ENCODE results near the gene ZMYND11.

Gene ZMYND11

DNA sequence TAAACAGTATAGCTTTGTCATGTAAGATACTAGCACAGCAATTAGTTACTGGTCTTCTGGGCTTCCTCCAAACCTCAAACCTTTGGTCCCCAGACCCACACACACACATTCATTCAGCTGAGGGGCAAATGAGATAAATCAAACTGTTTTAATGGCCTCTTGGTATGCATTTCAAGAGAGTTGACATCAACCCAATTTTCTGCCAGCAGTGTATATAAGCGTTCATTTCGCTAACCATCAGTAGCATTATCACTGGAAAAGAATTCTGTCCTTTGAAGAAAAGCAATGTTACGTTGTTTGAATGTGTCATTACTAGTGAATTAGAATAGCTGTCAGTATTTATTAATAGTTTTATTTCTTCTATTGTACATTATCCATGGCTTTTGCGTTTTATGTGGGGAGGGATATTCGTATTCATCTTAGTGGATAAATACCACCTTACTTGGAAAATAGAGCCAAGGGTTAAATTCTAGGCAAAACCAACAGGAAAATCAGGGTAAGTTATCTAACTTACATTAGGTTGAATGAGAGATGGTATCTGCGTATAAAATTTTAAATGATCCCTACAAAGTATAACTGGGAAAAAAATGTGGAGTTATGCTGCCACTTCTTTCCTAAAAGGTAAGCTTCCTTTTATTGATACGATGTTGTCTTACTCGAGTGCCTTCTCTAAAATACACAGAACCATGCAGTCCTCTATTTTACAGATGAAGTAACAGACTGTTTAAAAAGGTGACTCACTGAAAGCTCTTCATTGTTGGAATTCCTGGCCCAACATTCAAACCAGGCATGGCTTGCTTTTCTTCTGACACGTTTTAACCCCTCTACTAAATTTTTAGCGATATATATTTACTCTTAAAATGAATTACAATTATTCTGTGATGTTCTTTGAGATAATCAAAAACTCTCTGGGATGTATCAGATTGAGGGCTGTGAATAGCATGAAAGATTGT lies 2.0 kb upstream of the ZMYND11 start (continued):
- TF ChIP-seq ZSCAN16 (tag by site-specific recombination; IDR thresholded peaks at IDR 0.05) (no peak), ZNF157 (tag by site-specific recombination; IDR thresholded peaks at IDR 0.05) (no peak), ZNF514 (tag by site-specific recombination; IDR thresholded peaks at IDR 0.05) (no peak), ZBTB8A (tag by site-specific recombination; IDR thresholded peaks at IDR 0.05) (no peak), SP3 (tag by site-specific recombination; IDR thresholded peaks at IDR 0.05) (no peak), ZNF335 (tag by site-specific recombination; conservative IDR thresholded peaks at IDR 0.05) (peak; percentile 28; the same call in 1 of the 2 replicates), ZFP69B (tag by site-specific recombination; IDR thresholded peaks at IDR 0.05) (no peak), ZNF223 (tag by site-specific recombination; IDR thresholded peaks at IDR 0.05) (no peak)
- TF ChIP-seq, protein P1, sequence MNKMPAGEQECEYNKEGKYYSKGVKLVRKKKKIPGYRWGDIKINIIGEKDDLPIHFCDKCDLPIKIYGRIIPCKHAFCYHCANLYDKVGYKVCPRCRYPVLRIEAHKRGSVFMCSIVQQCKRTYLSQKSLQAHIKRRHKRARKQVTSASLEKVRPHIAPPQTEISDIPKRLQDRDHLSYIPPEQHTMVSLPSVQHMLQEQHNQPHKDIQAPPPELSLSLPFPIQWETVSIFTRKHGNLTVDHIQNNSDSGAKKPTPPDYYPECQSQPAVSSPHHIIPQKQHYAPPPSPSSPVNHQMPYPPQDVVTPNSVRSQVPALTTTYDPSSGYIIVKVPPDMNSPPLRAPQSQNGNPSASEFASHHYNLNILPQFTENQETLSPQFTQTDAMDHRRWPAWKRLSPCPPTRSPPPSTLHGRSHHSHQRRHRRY (tag by site-specific recombination; IDR thresholded peaks at IDR 0.05) = no peak
- TF ChIP-seq, protein P2, sequence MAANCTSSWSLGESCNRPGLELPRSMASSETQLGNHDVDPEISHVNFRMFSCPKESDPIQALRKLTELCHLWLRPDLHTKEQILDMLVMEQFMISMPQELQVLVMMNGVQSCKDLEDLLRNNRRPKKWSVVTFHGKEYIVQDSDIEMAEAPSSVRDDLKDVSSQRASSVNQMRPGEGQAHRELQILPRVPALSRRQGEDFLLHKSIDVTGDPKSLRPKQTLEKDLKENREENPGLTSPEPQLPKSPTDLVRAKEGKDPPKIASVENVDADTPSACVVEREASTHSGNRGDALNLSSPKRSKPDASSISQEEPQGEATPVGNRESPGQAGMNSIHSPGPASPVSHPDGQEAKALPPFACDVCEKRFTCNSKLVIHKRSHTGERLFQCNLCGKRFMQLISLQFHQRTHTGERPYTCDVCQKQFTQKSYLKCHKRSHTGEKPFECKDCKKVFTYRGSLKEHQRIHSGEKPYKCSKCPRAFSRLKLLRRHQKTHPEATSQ (tag by site-specific recombination; IDR thresholded peaks at IDR 0.05) = no peak

DNA sequence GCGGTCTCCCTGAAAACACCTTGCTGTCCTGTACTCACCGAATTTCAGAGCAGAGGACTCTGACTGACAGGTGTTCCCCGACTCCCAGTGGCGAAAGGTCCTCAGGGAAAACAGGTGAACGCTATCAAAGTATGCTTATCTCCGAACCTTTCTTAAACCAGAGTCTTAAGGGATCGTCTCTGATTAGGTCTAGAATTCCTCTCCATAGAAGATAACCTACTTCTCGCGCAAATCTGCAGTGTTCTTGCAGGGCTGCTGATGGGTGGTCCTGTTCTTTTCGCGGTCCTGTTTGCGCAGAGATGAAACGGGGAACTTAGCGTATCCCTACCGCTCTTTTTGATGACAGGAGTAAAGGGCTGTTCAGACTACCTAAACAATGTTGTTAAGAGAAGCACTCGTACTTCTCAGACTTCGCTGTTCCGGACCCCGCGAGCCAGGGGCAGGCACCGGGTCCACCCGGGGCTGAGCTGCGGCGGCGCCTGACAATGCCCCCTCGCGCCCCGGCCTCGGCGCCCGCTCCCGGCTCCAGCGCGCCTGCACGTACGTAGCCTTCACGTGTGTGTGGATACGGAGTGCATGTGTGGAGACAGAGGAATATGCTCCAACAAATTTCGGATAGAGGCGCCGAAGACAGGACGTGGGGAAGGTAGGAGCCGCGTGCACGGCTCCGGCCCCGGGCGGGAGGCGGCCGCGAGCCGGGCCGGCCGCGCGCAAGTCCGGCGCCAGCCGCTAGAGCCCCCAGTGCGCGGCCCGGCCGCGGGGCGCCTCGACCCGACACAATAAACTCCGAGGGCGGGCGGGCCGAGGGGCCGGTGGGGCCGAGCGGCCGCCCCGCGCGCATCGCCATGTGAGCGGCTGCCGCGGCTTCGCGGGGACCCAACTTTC lies 766 bp upstream of the ZMYND11 start:
- no peaks in the 10 kb centered on the region for H3K36me3 ChIP-seq (ENCODE audit: control insufficient read depth in 2 of 2, insufficient read depth in 1 of 2, low read length in 2 of 2)
- H3K4me1 ChIP-seq (ENCODE audit: control insufficient read depth, insufficient read depth, low read length) = peaks cover 22% of the 10 kb centered on the region
- H3K4me3 ChIP-seq (ENCODE audit: low read depth, low read length) = peak overlapping the region; percentile 76
- no peaks in the 10 kb centered on the region for H3K9me3 ChIP-seq (ENCODE audit: control insufficient read depth, insufficient read depth, low read depth, low read length)
- CTCF ChIA-PET = no interaction called here
- POLR2A ChIA-PET = no interaction called here
- H3K27ac ChIP-seq (ENCODE audit: extremely low read depth, low read depth, low read length) = peak overlapping the region; percentile 97
- peak; percentile 34; the same call in 1 of the 2 replicates for TF ChIP-seq ZNF600 (tag by site-specific recombination; IDR thresholded peaks at IDR 0.05)
- no peak for TF ChIP-seq BCL11A (tag by site-specific recombination; IDR thresholded peaks at IDR 0.05; ENCODE audit: low read depth)
- peak; percentile 96 for TF ChIP-seq ZNF677 (tag by site-specific recombination; IDR thresholded peaks at IDR 0.05)
- peak; percentile 79 for TF ChIP-seq ZBTB8A (tag by site-specific recombination; IDR thresholded peaks at IDR 0.05)
- no peak for TF ChIP-seq GLIS1 (tag by site-specific recombination; IDR thresholded peaks at IDR 0.05)
- peak; percentile 33; the same call in 1 of the 2 replicates for TF ChIP-seq GLIS2 (tag by site-specific recombination; IDR thresholded peaks at IDR 0.05)
- TF ChIP-seq ZNF660 (tag by site-specific recombination; IDR thresholded peaks at IDR 0.05) = 0 out of 2 replicates have a peak, but pooled peaks have one; percentile 8
- TF ChIP-seq GLI4 (tag by site-specific recombination; IDR thresholded peaks at IDR 0.05) = no peak
- TF ChIP-seq, protein P3, sequence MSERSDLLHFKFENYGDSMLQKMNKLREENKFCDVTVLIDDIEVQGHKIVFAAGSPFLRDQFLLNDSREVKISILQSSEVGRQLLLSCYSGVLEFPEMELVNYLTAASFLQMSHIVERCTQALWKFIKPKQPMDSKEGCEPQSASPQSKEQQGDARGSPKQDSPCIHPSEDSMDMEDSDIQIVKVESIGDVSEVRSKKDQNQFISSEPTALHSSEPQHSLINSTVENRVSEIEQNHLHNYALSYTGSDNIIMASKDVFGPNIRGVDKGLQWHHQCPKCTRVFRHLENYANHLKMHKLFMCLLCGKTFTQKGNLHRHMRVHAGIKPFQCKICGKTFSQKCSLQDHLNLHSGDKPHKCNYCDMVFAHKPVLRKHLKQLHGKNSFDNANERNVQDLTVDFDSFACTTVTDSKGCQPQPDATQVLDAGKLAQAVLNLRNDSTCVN (tag by site-specific recombination; optimal IDR thresholded peaks at IDR 0.05) = peak; percentile 75
- peak; percentile 69 for TF ChIP-seq ZBTB48 (tag by site-specific recombination; IDR thresholded peaks at IDR 0.05)
- TF ChIP-seq, protein P4, sequence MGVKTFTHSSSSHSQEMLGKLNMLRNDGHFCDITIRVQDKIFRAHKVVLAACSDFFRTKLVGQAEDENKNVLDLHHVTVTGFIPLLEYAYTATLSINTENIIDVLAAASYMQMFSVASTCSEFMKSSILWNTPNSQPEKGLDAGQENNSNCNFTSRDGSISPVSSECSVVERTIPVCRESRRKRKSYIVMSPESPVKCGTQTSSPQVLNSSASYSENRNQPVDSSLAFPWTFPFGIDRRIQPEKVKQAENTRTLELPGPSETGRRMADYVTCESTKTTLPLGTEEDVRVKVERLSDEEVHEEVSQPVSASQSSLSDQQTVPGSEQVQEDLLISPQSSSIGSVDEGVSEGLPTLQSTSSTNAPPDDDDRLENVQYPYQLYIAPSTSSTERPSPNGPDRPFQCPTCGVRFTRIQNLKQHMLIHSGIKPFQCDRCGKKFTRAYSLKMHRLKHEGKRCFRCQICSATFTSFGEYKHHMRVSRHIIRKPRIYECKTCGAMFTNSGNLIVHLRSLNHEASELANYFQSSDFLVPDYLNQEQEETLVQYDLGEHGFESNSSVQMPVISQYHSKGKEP (tag by site-specific recombination; IDR thresholded peaks at IDR 0.05) = no peak
- TF ChIP-seq ZNF335 (tag by site-specific recombination; conservative IDR thresholded peaks at IDR 0.05) = peak; percentile 73
- TF ChIP-seq, protein P5, sequence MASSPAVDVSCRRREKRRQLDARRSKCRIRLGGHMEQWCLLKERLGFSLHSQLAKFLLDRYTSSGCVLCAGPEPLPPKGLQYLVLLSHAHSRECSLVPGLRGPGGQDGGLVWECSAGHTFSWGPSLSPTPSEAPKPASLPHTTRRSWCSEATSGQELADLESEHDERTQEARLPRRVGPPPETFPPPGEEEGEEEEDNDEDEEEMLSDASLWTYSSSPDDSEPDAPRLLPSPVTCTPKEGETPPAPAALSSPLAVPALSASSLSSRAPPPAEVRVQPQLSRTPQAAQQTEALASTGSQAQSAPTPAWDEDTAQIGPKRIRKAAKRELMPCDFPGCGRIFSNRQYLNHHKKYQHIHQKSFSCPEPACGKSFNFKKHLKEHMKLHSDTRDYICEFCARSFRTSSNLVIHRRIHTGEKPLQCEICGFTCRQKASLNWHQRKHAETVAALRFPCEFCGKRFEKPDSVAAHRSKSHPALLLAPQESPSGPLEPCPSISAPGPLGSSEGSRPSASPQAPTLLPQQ (tag by site-specific recombination; IDR thresholded peaks at IDR 0.05) = peak; percentile 21; the same call in 1 of the 2 replicates
- peak; percentile 76; the same call in 1 of the 2 replicates for TF ChIP-seq PRDM1 (tag by site-specific recombination; IDR thresholded peaks at IDR 0.05)
- TF ChIP-seq ZNF549 (tag by site-specific recombination; IDR thresholded peaks at IDR 0.05) = no peak
- no peak for TF ChIP-seq ZNF48 (tag by site-specific recombination; IDR thresholded peaks at IDR 0.05)
- TF ChIP-seq FEZF1 (tag by site-specific recombination; IDR thresholded peaks at IDR 0.05) = peak; percentile 14; the same call in 1 of the 2 replicates
- peak; percentile 63 for TF ChIP-seq ZBTB17 (tag by site-specific recombination; IDR thresholded peaks at IDR 0.05)
- TF ChIP-seq ZNF341 (tag by site-specific recombination; IDR thresholded peaks at IDR 0.05; ENCODE audit: low read depth) = peak; percentile 47
- no peak for TF ChIP-seq ZSCAN23 (tag by site-specific recombination; IDR thresholded peaks at IDR 0.05)
